MCF 10A (cell line): ENCODE measurements around the gene STXBP3. TPM values are rescaled to one million over a fixed set of nuclear protein-coding genes. Genes with fewer than 3 reads are reported as not detected.

Experiments used
- BruUV-seq: library from RNA; stranded (reverse); fragments of 400-500 nt; replicated peaks from 2 replicates; lab custom pipeline; 2021; lab: Mats Ljungman, UMichigan
- CTCF ChIA-PET: fragments of 300-600 bp; sonication (Branson Sonifier 250); formaldehyde crosslinking; extraction: SDS; loops from one replicate; lab custom pipeline; 2021; ENCODE audit warnings: antibody characterized with exemption, inconsistent platforms; lab: Yijun Ruan, JAX
- POLR2A ChIA-PET: fragments of 300-600, 350-650 bp; sonication (Branson Sonifier 250); formaldehyde crosslinking; extraction: SDS; loops from one replicate; lab custom pipeline; 2020; ENCODE audit warnings: antibody characterized with exemption, inconsistent platforms; lab: Yijun Ruan, JAX
- DNase-seq: peaks from one replicate; pipeline ENCODE4 v3.0.0-alpha.2; 2018; ENCODE audit not compliant: unreplicated experiment
- H3K27ac Mint-ChIP-seq: one replicate; pipeline ENCODE4 v1.8.0; 2022; ENCODE audit warnings: mild to moderate bottlenecking, low read depth, mixed read lengths; ENCODE audit not compliant: unreplicated experiment
- H3K27me3 Mint-ChIP-seq: one replicate; pipeline ENCODE4 v1.8.0; 2022; ENCODE audit warnings: mixed read lengths; ENCODE audit not compliant: insufficient read depth, unreplicated experiment
- H3K36me3 Mint-ChIP-seq: one replicate; pipeline ENCODE4 v1.8.0; 2022; ENCODE audit warnings: mild to moderate bottlenecking, moderate library complexity, mixed read lengths; ENCODE audit not compliant: insufficient read depth, unreplicated experiment
- H3K4me1 Mint-ChIP-seq: one replicate; pipeline ENCODE4 v1.8.0; 2022; ENCODE audit warnings: mixed read lengths; ENCODE audit not compliant: insufficient read depth, unreplicated experiment
- H3K4me3 Mint-ChIP-seq: one replicate; pipeline ENCODE4 v1.8.0; 2022; ENCODE audit warnings: mild to moderate bottlenecking, moderate library complexity, mixed read lengths; ENCODE audit not compliant: unreplicated experiment
- H3K9me3 Mint-ChIP-seq: one replicate; pipeline ENCODE4 v1.8.0; 2022; ENCODE audit warnings: mixed read lengths; ENCODE audit not compliant: unreplicated experiment
- intact Hi-C: fragments of 100-400 bp; cut with micrococcal nuclease; formaldehyde crosslinking; loops from 2 replicates; pipeline ENCODE4 v1.14.1; 2022
- total RNA-seq: library from RNA; stranded (reverse); gene quantifications from 2 replicates; pipeline ENCODE4 v1.2.3, GENCODE V29; 2022
- TF ChIP-seq, protein P1 (sequence below): fragments of 200-600 bp; IDR thresholded peaks from one replicate; pipeline ENCODE4 v1.8.0; 2022; ENCODE audit warnings: antibody characterized with exemption, mild to moderate bottlenecking; ENCODE audit not compliant: unreplicated experiment

STXBP3 gene
- total RNA-seq, 1 experiment from 2014 or later = 47.4 TPM

DNA sequence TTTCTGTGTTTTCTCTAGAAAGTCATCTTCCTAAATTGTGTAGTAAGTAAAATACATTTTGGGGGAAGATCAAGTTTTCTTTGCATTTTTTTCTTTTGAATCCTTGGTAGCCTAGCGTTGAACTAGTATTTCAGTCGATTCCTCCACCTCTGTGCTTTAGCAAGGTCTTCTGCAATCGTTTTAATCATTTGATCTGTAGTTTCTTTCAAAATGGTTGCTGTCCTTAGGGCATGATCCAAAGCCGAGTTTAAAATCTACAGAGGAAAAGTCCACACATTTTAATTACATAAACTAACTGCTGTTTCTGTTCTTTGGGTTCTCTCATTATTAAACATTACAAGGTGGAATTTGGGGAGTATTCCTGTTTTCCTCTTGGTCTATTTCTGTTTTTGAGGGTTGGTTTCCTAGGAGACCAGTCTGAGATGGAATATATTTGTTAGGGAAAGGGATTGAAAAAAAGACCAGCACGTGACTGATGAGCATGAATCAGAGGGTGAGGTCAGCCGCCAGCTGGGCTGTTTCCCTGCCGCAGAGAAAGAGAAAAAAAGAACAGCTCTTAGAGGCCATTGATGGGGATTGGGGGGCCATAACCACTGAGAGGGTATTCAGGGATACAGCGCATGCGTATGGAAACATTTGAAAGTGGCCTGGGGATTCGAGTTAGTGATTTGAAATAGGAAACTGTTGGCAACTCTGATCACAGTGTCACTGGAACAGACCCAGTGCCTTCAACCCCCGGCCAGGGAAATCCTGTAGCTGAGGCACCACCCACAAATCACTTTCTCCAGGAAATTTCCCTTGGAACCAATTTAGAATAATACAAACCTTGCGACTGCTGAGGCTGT, 69.8 kb downstream of the STXBP3 start:
- BruUV-seq = TSS peak; percentile 65
- ChIA-PET CTCF (interaction anchor here (0.5 to 5.4 kb wide), 9 partner anchors 12 to 1267 kb away, joined by 3 to 71 read pairs (median 4); no protein-coding TSS in a partner anchor), POLR2A (interaction anchor here (0.6 to 5.3 kb wide), 24 partner anchors 8 to 146 kb away, joined by 3 to 121 read pairs (median 6); partner anchors contain the start of genes CLCC1, GPSM2, PRPF38B and STXBP3)
- intact Hi-C loops = loop anchor here (2.0 kb wide), 1 partner anchor 123 kb away; the partner anchor contains the start of gene PRPF38B
- peak; percentile 69 for DNase-seq
- Mint-ChIP-seq H3K9me3 (no peaks in the 10 kb centered on the region), H3K36me3 (peaks cover 9% of the 10 kb centered on the region), H3K4me3 (peak overlapping the region; percentile 68), H3K27ac (peak overlapping the region; percentile 100), H3K27me3 (no peaks in the 10 kb centered on the region), H3K4me1 (peaks cover 27% of the 10 kb centered on the region)
- TF ChIP-seq, protein P1, sequence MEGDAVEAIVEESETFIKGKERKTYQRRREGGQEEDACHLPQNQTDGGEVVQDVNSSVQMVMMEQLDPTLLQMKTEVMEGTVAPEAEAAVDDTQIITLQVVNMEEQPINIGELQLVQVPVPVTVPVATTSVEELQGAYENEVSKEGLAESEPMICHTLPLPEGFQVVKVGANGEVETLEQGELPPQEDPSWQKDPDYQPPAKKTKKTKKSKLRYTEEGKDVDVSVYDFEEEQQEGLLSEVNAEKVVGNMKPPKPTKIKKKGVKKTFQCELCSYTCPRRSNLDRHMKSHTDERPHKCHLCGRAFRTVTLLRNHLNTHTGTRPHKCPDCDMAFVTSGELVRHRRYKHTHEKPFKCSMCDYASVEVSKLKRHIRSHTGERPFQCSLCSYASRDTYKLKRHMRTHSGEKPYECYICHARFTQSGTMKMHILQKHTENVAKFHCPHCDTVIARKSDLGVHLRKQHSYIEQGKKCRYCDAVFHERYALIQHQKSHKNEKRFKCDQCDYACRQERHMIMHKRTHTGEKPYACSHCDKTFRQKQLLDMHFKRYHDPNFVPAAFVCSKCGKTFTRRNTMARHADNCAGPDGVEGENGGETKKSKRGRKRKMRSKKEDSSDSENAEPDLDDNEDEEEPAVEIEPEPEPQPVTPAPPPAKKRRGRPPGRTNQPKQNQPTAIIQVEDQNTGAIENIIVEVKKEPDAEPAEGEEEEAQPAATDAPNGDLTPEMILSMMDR = no peak

DNA sequence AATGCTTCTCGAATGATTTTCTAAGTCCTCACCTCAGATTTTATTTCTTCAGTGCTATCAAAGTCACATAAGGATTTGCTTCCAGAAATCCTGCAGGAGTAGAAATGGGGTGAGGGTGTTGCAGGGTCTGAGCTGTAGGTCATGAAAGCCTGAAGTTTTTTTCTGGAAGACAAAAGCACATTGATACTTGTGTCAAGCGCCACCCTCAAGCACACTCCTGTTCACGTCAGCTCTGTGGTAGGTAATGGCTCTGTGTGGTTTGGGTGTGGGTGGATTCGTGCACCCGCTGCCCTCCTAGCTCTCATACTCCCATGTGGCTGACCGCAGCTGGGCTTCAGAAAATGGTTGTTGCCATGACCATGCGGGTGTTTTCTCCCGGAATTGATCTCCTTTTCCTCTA, 70.5 kb downstream of the STXBP3 start:
- no peaks in the 10 kb centered on the region for H3K27me3 Mint-ChIP-seq
- TF ChIP-seq, protein P1 = no peak
- H3K9me3 Mint-ChIP-seq = no peaks in the 10 kb centered on the region
- no TSS peak for BruUV-seq
- peak; percentile 63 for DNase-seq
- H3K27ac Mint-ChIP-seq = peak overlapping the region; percentile 100
- POLR2A ChIA-PET = interaction anchor here (0.7 to 5.3 kb wide), 21 partner anchors 12 to 146 kb away, joined by 3 to 121 read pairs (median 6); partner anchors contain the start of genes CLCC1, GPSM2, PRPF38B and STXBP3
- peaks cover 27% of the 10 kb centered on the region for H3K4me1 Mint-ChIP-seq
- H3K36me3 Mint-ChIP-seq = peaks cover 16% of the 10 kb centered on the region
- intact Hi-C loops = loop anchor here (2.0 kb wide), 1 partner anchor 124 kb away; the partner anchor contains the start of gene PRPF38B
- H3K4me3 Mint-ChIP-seq = peak overlapping the region; percentile 68
- CTCF ChIA-PET = interaction anchor here (0.5 to 5.4 kb wide), 8 partner anchors 12 to 1268 kb away, joined by 3 to 71 read pairs (median 4); no protein-coding TSS in a partner anchor

DNA sequence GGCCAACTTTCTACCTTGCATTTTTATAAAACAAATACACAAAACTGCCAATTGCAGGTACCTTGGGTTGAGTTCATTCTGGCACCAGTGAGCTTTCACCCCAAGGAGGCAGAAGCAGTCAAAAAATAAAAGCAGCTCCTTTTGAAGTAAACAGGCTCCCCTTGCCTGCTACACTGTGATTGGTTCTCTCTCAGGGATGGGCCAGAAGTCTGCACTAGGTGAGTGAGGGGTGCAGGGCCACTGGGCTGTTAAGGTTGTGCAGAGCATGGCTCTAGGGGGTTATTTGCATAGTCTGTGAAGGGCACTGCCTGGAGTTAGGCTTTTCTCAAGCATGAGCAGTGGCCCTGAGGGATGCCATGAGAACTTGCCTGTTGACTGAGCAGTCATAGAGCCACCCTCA, 71.3 kb downstream of the STXBP3 start:
- no TSS peak for BruUV-seq
- Mint-ChIP-seq H3K27ac (peak overlapping the region; percentile 100), H3K4me3 (peak overlapping the region; percentile 68), H3K9me3 (no peaks in the 10 kb centered on the region), H3K4me1 (peaks cover 27% of the 10 kb centered on the region), H3K36me3 (peaks cover 22% of the 10 kb centered on the region), H3K27me3 (no peaks in the 10 kb centered on the region)
- POLR2A ChIA-PET = interaction anchor here (0.7 to 5.3 kb wide), 12 partner anchors 11 to 126 kb away, joined by 3 to 121 read pairs (median 6); partner anchors contain the start of genes PRPF38B and STXBP3
- peak; percentile 11 for DNase-seq
- TF ChIP-seq, protein P1 = no peak
- intact Hi-C loops = loop anchor here (2.0 kb wide), 1 partner anchor 125 kb away; the partner anchor contains the start of gene PRPF38B
- CTCF ChIA-PET = interaction anchor here (5.0 to 5.4 kb wide), 2 partner anchors 11 to 79 kb away, joined by 51 to 71 read pairs; no protein-coding TSS in a partner anchor

DNA sequence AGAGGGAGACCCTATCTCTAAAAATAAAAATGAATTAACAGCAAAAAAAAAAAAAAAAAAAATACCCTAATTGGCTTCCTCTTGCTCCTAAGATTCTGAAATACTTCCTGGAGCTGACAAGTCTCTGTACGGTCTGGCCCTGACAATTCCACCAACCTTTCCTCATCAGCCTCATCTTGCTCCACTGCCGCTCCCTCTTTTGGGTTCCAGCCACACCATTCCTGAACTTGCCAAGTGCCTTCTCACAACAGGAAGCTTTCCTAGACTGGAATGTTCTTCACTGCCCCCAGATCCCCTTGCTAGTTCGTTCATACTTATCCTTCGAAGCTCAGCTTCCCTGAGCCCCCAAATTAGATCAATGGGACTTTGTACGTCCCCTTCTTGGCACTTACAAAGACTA, 73.4 kb downstream of the STXBP3 start:
- H3K36me3 Mint-ChIP-seq = peaks cover 28% of the 10 kb centered on the region

More for the DNA sequence above, 73.4 kb downstream of the STXBP3 start:
- ChIA-PET POLR2A (interaction anchor here (0.7 to 5.3 kb wide), 5 partner anchors 9 to 918 kb away, joined by 3 to 121 read pairs (median 5); no protein-coding TSS in a partner anchor), CTCF (interaction anchor here (1.0 to 5.4 kb wide), 3 partner anchors 9 to 100 kb away, joined by 4 to 71 read pairs (median 51); no protein-coding TSS in a partner anchor)
- intact Hi-C loops = no loop called here
- Mint-ChIP-seq H3K27ac (no peak overlapping the region), H3K9me3 (no peaks in the 10 kb centered on the region), H3K4me1 (peaks cover 27% of the 10 kb centered on the region), H3K27me3 (no peaks in the 10 kb centered on the region), H3K4me3 (no peak overlapping the region)
- TF ChIP-seq, protein P1 = no peak
- BruUV-seq = no TSS peak
- no peak for DNase-seq
